Measurements from ENCODE around the gene EXOC2.

DNA sequence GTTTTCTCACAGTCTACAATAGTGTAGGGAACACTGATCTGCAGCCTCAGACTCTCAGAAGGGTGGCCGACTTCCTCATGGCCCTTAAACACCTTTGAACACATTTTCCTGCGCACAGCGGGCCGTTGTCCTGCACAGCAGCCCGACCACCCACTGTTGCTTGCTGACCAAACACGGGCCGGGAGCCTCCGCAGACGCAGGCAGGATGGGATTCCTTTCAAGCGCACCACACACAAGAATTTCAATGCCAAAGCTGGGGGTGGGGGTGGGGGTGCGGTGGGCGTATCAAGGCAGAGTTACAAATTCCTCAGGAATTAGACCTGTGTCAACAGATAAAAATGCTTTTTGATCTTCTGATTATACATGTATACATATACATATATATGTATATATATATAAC lies 110.6 kb downstream of the EXOC2 start:
- TF ChIP-seq POLR2A (IDR thresholded peaks at IDR 0.05), result no peak
- TF ChIP-seq, protein P1, sequence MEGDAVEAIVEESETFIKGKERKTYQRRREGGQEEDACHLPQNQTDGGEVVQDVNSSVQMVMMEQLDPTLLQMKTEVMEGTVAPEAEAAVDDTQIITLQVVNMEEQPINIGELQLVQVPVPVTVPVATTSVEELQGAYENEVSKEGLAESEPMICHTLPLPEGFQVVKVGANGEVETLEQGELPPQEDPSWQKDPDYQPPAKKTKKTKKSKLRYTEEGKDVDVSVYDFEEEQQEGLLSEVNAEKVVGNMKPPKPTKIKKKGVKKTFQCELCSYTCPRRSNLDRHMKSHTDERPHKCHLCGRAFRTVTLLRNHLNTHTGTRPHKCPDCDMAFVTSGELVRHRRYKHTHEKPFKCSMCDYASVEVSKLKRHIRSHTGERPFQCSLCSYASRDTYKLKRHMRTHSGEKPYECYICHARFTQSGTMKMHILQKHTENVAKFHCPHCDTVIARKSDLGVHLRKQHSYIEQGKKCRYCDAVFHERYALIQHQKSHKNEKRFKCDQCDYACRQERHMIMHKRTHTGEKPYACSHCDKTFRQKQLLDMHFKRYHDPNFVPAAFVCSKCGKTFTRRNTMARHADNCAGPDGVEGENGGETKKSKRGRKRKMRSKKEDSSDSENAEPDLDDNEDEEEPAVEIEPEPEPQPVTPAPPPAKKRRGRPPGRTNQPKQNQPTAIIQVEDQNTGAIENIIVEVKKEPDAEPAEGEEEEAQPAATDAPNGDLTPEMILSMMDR (IDR thresholded peaks at IDR 0.05), result no peak
